ENCODE results near the gene MPDZ.
A peak's percentile ranks its signal among the peaks of the same experiment; 100 is the strongest.

MPDZ gene

DNA sequence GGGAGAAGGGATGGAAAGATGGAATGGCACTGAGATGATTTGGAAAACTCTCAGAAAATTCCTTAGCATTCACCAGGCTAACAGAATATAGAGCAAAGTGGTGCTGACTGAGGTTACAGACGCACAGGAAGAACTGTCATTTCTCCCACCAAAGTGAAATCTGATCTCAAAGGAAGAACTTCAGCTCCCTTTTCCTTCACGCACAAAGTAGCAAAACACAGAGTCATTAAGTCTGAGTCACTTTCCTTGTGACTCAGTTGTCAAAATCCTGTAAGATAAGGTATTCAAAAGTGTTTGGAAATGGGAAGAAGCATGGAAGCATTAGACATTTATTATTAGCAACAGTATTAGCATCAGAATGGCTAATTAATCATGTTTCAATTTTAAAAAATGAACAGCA is 11.7 kb downstream of the MPDZ start (continued):
- TF ChIP-seq MEIS1 (CRISPR knock-in tag; IDR thresholded peaks at IDR 0.05; ENCODE audit: borderline replicate concordance) (no peak), ZNF37A (tag by site-specific recombination; IDR thresholded peaks at IDR 0.05) (no peak), SP7 (tag by site-specific recombination; IDR thresholded peaks at IDR 0.05) (peak; percentile 40), ZNF600 (tag by site-specific recombination; IDR thresholded peaks at IDR 0.05) (peak; percentile 67), KLF16 (tag by site-specific recombination; IDR thresholded peaks at IDR 0.05) (no peak), ZNF292 (tag by site-specific recombination; IDR thresholded peaks at IDR 0.05; ENCODE audit: borderline replicate concordance, low read depth) (no peak), WT1 (tag by site-specific recombination; IDR thresholded peaks at IDR 0.05) (peak; percentile 33; the same call in 1 of the 2 replicates), GFI1B (tag by site-specific recombination; IDR thresholded peaks at IDR 0.05) (no peak), OVOL3 (tag by site-specific recombination; IDR thresholded peaks at IDR 0.05) (no peak), SP2 (tag by site-specific recombination; IDR thresholded peaks at IDR 0.05) (no peak), ZNF473 (tag by site-specific recombination; IDR thresholded peaks at IDR 0.05) (no peak), ZEB2 (tag by site-specific recombination; IDR thresholded peaks at IDR 0.05) (peak; percentile 26; the same call in 1 of the 2 replicates), ZNF544 (tag by site-specific recombination; IDR thresholded peaks at IDR 0.05) (no peak), HOXD13 (CRISPR knock-in tag; IDR thresholded peaks at IDR 0.05; ENCODE audit: borderline replicate concordance) (no peak), ZNF23 (tag by site-specific recombination; IDR thresholded peaks at IDR 0.05; ENCODE audit: borderline replicate concordance) (no peak), ZNF366 (tag by site-specific recombination; conservative IDR thresholded peaks at IDR 0.05) (peak; percentile 69), YY2 (tag by site-specific recombination; IDR thresholded peaks at IDR 0.05) (no peak), IKZF3 (tag by site-specific recombination; IDR thresholded peaks at IDR 0.05) (0 out of 2 replicates have a peak, but pooled peaks have one; percentile 58), TCF7L2 (IDR thresholded peaks at IDR 0.05; ENCODE audit: borderline replicate concordance, low read depth, low read length) (no peak), ZNF747 (tag by site-specific recombination; IDR thresholded peaks at IDR 0.05) (no peak), ZNF660 (tag by site-specific recombination; IDR thresholded peaks at IDR 0.05) (0 out of 2 replicates have a peak, but pooled peaks have one; percentile 33)
- TF ChIP-seq, protein P1, sequence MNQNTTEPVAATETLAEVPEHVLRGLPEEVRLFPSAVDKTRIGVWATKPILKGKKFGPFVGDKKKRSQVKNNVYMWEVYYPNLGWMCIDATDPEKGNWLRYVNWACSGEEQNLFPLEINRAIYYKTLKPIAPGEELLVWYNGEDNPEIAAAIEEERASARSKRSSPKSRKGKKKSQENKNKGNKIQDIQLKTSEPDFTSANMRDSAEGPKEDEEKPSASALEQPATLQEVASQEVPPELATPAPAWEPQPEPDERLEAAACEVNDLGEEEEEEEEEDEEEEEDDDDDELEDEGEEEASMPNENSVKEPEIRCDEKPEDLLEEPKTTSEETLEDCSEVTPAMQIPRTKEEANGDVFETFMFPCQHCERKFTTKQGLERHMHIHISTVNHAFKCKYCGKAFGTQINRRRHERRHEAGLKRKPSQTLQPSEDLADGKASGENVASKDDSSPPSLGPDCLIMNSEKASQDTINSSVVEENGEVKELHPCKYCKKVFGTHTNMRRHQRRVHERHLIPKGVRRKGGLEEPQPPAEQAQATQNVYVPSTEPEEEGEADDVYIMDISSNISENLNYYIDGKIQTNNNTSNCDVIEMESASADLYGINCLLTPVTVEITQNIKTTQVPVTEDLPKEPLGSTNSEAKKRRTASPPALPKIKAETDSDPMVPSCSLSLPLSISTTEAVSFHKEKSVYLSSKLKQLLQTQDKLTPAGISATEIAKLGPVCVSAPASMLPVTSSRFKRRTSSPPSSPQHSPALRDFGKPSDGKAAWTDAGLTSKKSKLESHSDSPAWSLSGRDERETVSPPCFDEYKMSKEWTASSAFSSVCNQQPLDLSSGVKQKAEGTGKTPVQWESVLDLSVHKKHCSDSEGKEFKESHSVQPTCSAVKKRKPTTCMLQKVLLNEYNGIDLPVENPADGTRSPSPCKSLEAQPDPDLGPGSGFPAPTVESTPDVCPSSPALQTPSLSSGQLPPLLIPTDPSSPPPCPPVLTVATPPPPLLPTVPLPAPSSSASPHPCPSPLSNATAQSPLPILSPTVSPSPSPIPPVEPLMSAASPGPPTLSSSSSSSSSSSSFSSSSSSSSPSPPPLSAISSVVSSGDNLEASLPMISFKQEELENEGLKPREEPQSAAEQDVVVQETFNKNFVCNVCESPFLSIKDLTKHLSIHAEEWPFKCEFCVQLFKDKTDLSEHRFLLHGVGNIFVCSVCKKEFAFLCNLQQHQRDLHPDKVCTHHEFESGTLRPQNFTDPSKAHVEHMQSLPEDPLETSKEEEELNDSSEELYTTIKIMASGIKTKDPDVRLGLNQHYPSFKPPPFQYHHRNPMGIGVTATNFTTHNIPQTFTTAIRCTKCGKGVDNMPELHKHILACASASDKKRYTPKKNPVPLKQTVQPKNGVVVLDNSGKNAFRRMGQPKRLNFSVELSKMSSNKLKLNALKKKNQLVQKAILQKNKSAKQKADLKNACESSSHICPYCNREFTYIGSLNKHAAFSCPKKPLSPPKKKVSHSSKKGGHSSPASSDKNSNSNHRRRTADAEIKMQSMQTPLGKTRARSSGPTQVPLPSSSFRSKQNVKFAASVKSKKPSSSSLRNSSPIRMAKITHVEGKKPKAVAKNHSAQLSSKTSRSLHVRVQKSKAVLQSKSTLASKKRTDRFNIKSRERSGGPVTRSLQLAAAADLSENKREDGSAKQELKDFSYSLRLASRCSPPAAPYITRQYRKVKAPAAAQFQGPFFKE (tag by site-specific recombination; IDR thresholded peaks at IDR 0.05; ENCODE audit: borderline replicate concordance), result no peak
- TF ChIP-seq, protein P2, sequence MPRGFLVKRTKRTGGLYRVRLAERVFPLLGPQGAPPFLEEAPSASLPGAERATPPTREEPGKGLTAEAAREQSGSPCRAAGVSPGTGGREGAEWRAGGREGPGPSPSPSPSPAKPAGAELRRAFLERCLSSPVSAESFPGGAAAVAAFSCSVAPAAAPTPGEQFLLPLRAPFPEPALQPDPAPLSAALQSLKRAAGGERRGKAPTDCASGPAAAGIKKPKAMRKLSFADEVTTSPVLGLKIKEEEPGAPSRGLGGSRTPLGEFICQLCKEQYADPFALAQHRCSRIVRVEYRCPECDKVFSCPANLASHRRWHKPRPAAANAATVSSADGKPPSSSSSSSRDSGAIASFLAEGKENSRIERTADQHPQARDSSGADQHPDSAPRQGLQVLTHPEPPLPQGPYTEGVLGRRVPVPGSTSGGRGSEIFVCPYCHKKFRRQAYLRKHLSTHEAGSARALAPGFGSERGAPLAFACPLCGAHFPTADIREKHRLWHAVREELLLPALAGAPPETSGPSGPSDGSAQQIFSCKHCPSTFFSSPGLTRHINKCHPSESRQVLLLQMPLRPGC (tag by site-specific recombination; IDR thresholded peaks at IDR 0.05), result no peak
- TF ChIP-seq, protein P3, sequence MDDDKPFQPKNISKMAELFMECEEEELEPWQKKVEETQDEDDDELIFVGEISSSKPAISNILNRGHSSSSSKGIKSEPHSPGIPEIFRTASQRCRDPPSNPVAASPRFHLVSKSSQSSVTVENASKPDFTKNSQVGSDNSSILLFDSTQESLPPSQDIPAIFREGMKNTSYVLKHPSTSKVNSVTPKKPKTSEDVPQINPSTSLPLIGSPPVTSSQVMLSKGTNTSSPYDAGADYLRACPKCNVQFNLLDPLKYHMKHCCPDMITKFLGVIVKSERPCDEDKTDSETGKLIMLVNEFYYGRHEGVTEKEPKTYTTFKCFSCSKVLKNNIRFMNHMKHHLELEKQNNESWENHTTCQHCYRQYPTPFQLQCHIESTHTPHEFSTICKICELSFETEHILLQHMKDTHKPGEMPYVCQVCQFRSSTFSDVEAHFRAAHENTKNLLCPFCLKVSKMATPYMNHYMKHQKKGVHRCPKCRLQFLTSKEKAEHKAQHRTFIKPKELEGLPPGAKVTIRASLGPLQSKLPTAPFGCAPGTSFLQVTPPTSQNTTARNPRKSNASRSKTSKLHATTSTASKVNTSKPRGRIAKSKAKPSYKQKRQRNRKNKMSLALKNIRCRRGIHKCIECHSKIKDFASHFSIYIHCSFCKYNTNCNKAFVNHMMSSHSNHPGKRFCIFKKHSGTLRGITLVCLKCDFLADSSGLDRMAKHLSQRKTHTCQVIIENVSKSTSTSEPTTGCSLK (tag by site-specific recombination; IDR thresholded peaks at IDR 0.05), result no peak
- TF ChIP-seq, protein P4, sequence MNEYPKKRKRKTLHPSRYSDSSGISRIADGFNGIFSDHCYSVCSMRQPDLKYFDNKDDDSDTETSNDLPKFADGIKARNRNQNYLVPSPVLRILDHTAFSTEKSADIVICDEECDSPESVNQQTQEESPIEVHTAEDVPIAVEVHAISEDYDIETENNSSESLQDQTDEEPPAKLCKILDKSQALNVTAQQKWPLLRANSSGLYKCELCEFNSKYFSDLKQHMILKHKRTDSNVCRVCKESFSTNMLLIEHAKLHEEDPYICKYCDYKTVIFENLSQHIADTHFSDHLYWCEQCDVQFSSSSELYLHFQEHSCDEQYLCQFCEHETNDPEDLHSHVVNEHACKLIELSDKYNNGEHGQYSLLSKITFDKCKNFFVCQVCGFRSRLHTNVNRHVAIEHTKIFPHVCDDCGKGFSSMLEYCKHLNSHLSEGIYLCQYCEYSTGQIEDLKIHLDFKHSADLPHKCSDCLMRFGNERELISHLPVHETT (tag by site-specific recombination; IDR thresholded peaks at IDR 0.05), result 0 out of 2 replicates have a peak, but pooled peaks have one; percentile 43
- TF ChIP-seq, protein P5, sequence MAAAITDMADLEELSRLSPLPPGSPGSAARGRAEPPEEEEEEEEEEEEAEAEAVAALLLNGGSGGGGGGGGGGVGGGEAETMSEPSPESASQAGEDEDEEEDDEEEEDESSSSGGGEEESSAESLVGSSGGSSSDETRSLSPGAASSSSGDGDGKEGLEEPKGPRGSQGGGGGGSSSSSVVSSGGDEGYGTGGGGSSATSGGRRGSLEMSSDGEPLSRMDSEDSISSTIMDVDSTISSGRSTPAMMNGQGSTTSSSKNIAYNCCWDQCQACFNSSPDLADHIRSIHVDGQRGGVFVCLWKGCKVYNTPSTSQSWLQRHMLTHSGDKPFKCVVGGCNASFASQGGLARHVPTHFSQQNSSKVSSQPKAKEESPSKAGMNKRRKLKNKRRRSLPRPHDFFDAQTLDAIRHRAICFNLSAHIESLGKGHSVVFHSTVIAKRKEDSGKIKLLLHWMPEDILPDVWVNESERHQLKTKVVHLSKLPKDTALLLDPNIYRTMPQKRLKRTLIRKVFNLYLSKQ (tag by site-specific recombination; IDR thresholded peaks at IDR 0.05; ENCODE audit: borderline replicate concordance), result no peak
- TF ChIP-seq, protein P6, sequence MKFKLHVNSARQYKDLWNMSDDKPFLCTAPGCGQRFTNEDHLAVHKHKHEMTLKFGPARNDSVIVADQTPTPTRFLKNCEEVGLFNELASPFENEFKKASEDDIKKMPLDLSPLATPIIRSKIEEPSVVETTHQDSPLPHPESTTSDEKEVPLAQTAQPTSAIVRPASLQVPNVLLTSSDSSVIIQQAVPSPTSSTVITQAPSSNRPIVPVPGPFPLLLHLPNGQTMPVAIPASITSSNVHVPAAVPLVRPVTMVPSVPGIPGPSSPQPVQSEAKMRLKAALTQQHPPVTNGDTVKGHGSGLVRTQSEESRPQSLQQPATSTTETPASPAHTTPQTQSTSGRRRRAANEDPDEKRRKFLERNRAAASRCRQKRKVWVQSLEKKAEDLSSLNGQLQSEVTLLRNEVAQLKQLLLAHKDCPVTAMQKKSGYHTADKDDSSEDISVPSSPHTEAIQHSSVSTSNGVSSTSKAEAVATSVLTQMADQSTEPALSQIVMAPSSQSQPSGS (tag by site-specific recombination; IDR thresholded peaks at IDR 0.05; ENCODE audit: low read depth), result no peak
